ENCODE measurements around the gene CEACAM3. TPM values are rescaled to one million over a fixed set of nuclear protein-coding genes. Genes with fewer than 3 reads are reported as not detected.

CEACAM3 gene
- total RNA-seq, 1 experiment from 2014 or later: not detected

DNA sequence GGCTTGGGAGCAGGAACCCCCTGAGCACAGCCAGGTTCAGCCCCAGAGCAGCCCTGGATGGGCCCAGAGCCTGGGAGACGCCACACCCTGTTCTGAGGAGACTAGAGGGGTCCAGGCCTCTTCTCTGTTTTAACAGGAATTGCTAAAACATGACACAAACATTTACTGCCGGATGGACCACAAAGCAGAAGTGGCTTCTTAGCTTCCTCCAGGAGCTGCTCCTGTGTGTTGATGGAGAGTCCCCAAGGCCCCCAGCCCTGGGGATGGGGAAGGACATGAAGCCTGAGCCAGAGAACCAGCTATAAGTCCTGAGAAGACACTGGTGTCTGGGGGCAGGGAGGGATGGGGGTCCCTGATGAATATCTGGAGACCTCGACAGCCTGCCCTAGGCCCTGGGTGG is 14.6 kb downstream of the CEACAM3 start:
- no peak overlapping the region for H3K27ac ChIP-seq
- no peaks in the 10 kb centered on the region for H3K4me1 ChIP-seq (replicated peaks; ENCODE audit: insufficient read depth)
- intact Hi-C loops (cut with micrococcal nuclease; ENCODE audit: unreplicated experiment): no loop called here
- no peaks in the 10 kb centered on the region for H3K79me2 ChIP-seq (ENCODE audit: low read depth)
- no peak overlapping the region for H3K4me3 ChIP-seq
- no TSS peak for BruUV-seq (replicated peaks)
- no peak overlapping the region for H3K4me2 ChIP-seq
- POLR2A ChIA-PET (ENCODE audit: unreplicated experiment): no interaction called here
- H3K36me3 ChIP-seq (ENCODE audit: low read depth): no peaks in the 10 kb centered on the region
- no peaks in the 10 kb centered on the region for H3K9me3 ChIP-seq (ENCODE audit: insufficient read depth, low read depth)
- H3K9me2 ChIP-seq (ENCODE audit: insufficient read depth): no peaks in the 10 kb centered on the region
- no peak for TF ChIP-seq EZH2 (IDR thresholded peaks at IDR 0.05; ENCODE audit: low read depth)
- TF ChIP-seq, protein P1, sequence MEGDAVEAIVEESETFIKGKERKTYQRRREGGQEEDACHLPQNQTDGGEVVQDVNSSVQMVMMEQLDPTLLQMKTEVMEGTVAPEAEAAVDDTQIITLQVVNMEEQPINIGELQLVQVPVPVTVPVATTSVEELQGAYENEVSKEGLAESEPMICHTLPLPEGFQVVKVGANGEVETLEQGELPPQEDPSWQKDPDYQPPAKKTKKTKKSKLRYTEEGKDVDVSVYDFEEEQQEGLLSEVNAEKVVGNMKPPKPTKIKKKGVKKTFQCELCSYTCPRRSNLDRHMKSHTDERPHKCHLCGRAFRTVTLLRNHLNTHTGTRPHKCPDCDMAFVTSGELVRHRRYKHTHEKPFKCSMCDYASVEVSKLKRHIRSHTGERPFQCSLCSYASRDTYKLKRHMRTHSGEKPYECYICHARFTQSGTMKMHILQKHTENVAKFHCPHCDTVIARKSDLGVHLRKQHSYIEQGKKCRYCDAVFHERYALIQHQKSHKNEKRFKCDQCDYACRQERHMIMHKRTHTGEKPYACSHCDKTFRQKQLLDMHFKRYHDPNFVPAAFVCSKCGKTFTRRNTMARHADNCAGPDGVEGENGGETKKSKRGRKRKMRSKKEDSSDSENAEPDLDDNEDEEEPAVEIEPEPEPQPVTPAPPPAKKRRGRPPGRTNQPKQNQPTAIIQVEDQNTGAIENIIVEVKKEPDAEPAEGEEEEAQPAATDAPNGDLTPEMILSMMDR (conservative IDR thresholded peaks at IDR 0.05): no peak
- H2AFZ ChIP-seq: no peak overlapping the region
- no peaks in the 10 kb centered on the region for H4K20me1 ChIP-seq (ENCODE audit: insufficient read depth)
- CTCF ChIA-PET: no interaction called here
- H3K27me3 ChIP-seq (ENCODE audit: insufficient read depth, low read depth): no peaks in the 10 kb centered on the region
- H3F3A ChIP-seq (ENCODE audit: insufficient read depth, low read depth): no peaks in the 10 kb centered on the region
- DNase-seq: no peak

GRCh38 chr19:41811981-41812380 is 15.6 kb downstream of the CEACAM3 start:
- H3K9me2 ChIP-seq (ENCODE audit: insufficient read depth): no peaks in the 10 kb centered on the region
- H3K9me3 ChIP-seq (ENCODE audit: insufficient read depth, low read depth): no peaks in the 10 kb centered on the region
- H3K79me2 ChIP-seq (ENCODE audit: low read depth): no peaks in the 10 kb centered on the region
- TF ChIP-seq EZH2 (IDR thresholded peaks at IDR 0.05; ENCODE audit: low read depth): no peak
- TF ChIP-seq, protein P1 (conservative IDR thresholded peaks at IDR 0.05): no peak
- no peaks in the 10 kb centered on the region for H3K36me3 ChIP-seq (ENCODE audit: low read depth)
- H2AFZ ChIP-seq: no peak overlapping the region
- H4K20me1 ChIP-seq (ENCODE audit: insufficient read depth): no peaks in the 10 kb centered on the region
- no peaks in the 10 kb centered on the region for H3K4me1 ChIP-seq (replicated peaks; ENCODE audit: insufficient read depth)
- BruUV-seq (replicated peaks): no TSS peak
- no peak overlapping the region for H3K4me2 ChIP-seq
- ChIA-PET POLR2A (ENCODE audit: unreplicated experiment) (no interaction called here), CTCF (interaction anchor here (0.6 kb wide), 1 partner anchor 37 kb away, joined by 5 read pairs; no protein-coding TSS in a partner anchor)
- no peak overlapping the region for H3K27ac ChIP-seq
- no peaks in the 10 kb centered on the region for H3F3A ChIP-seq (ENCODE audit: insufficient read depth, low read depth)
- intact Hi-C loops (cut with micrococcal nuclease; ENCODE audit: unreplicated experiment): no loop called here
- no peak for DNase-seq
- H3K4me3 ChIP-seq: no peak overlapping the region
- no peaks in the 10 kb centered on the region for H3K27me3 ChIP-seq (ENCODE audit: insufficient read depth, low read depth)

GRCh38 chr19:41813911-41814310 is 17.5 kb downstream of the CEACAM3 start:
- no peak for DNase-seq
- Histone ChIP-seq H3K9me2 (ENCODE audit: insufficient read depth) (no peaks in the 10 kb centered on the region), H3K36me3 (ENCODE audit: low read depth) (no peaks in the 10 kb centered on the region), H3K4me3 (no peak overlapping the region), H4K20me1 (ENCODE audit: insufficient read depth) (no peaks in the 10 kb centered on the region), H3K27ac (no peak overlapping the region), H3K79me2 (ENCODE audit: low read depth) (no peaks in the 10 kb centered on the region), H3K4me2 (no peak overlapping the region), H3F3A (ENCODE audit: insufficient read depth, low read depth) (no peaks in the 10 kb centered on the region), H3K4me1 (replicated peaks; ENCODE audit: insufficient read depth) (no peaks in the 10 kb centered on the region), H2AFZ (no peak overlapping the region), H3K27me3 (ENCODE audit: insufficient read depth, low read depth) (no peaks in the 10 kb centered on the region), H3K9me3 (ENCODE audit: insufficient read depth, low read depth) (no peaks in the 10 kb centered on the region)
- ChIA-PET POLR2A (ENCODE audit: unreplicated experiment) (no interaction called here), CTCF (no interaction called here)
- no TSS peak for BruUV-seq (replicated peaks)
- intact Hi-C loops (cut with micrococcal nuclease; ENCODE audit: unreplicated experiment): no loop called here
- TF ChIP-seq, protein P1 (conservative IDR thresholded peaks at IDR 0.05): no peak
- TF ChIP-seq EZH2 (IDR thresholded peaks at IDR 0.05; ENCODE audit: low read depth): no peak
